OCI-M2 (cell line): ENCODE data around the gene ING2.
A peak's percentile ranks its signal among the peaks of the same experiment; 100 is the strongest.

Experiments used
- DNase-seq: peaks from one replicate; lab custom pipeline; 2025; ENCODE audit not compliant: unreplicated experiment; lab: John Stamatoyannopoulos, UW

Gene ING2

DNA sequence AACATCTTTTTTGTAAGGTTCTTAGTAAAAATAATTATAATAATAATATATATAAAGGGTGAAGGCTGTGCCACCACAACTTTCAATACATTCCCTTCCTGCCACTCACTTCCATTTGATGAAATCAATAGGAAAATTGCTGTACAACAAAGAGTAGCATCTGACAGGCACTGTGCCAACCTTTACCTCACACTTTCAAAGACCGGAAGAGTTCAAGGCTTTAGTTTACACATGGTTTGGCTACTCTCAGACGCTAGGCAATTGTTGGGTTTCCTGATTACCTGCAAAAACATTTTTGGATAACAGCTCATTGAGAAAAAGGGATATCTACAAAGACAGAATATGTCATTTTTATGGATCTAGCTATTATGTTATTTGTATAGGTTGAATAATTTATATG lies 5.5 kb upstream of the ING2 start:
- DNase-seq: no peak

DNA sequence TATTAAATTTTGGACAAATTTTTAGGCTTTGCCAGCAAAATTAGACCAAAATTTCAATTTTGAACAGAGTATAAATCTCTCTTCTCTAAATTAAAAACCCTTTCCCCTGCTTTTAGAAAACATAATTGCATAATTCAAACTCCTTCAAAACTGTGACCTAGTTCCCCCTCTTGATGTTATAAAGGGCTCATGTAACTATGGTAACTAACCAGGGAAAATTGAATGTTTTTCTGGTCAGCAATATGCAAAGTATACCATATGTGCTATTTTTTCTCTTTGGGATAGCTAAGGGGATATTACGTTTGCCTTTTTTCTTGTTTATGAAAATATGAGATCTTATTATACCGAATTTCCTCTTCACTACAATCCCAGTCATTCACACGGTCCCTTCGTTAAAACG lies 5.1 kb upstream of the ING2 start:
- DNase-seq: no peak

DNA sequence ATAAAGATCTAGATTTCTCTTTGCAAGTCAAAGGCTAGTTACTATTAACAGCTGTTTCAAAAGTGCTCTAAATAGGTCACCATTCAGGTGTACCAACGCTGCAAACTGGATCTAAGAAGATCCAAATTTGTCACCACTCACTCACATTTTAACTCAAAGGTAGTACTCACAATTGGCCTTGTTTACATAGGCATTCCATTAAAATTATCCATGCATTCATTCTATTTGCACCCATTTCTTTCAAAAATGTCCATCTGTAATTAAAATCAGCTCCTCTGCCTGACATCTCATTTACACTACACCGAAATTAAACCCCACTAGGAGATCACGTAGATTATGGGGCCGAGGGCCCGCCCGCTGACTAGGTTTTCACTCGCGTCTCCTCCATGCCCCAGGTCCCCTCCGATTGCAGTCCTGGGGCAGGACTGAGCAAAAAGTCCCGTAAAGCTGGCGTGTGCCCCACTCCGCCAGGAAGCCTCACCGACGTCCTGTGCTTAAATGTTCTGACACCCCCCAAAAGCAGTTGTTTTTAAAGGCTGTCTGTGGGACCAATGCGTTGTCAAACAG lies 1.3 kb upstream of the ING2 start:
- no peak for DNase-seq

DNA sequence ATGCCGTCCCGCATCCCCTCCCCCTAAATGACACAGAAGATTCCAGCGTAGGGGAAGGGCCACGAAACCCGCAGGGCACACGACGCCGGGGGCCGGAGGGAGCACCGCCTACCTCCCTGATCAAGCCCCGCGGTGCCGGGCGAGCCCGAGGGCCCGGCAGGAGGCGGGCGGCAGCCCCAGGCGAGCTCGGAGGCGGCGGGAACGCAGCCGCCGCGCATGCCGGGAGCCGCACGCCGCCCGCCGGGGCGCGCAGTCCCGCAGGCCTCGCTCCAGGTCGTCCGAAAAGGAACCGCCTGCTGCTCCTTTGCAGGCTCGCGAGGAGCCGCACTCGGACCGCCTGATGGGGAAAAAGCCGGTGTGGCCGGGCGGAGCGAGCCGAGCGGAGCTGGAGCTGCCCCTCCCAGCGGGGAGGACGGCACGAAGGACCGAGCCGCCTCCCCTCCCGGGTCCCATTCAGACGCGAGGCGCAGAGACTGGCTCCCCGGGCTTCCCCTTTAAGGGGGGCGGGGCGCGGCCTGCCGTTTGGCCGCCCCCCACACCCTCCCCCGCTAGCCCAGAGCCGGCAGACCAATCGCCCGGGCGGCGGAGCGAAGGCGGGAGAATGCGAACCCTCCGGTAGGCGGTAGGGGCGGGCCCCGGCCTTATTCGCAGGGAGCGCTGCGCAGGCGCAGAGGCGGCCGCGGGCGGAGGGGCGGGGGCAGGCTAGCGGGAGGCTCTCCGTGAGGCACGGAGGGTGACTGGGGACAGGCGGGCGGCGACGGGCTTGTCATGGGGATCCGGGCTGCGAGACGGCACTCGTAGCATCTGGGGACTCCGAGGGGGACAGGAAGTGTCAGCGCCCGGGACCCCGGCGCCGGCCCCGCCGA lies 561 bp upstream of the ING2 start:
- DNase-seq: peak; percentile 70

DNA sequence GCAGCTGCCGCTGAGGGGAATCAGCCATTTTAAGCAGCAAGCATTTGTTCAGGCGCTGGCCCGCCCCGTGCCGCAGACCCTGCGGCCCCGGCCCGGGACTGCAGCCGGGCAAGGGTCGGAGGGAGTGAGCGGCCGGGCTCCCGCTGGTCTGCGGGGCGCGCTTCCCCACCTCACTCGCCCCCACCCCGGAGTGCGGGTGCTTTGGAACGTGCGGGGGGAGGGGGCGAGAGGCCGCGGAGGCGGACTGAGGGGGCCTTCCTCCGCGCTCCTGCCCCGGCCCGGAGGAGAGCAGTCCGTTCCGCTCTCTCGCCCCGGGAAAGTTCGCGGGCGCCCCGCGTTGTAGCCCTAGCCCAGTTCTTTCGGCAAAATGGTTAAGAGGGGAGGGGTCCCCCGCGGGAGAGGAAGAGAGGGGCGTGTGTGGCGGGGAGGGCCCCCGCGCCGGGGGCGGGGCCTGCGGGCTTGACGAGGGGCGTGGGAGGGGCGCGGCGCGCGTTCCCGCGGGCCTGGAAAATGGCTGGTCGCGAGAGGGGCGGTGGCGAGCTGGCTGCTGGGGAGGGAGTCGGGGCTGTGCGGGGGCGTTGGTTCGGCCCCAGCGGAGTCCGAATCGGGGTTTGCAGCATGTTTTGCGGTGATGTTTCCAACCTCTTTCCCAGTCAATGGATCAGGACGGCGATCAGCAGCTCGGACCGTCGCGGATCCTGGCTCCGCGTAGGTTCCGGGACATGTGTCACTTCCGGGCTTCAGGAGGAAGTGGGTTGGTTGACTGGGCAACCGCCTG lies 942 bp downstream of the ING2 start:
- DNase-seq: peak; percentile 68

DNA sequence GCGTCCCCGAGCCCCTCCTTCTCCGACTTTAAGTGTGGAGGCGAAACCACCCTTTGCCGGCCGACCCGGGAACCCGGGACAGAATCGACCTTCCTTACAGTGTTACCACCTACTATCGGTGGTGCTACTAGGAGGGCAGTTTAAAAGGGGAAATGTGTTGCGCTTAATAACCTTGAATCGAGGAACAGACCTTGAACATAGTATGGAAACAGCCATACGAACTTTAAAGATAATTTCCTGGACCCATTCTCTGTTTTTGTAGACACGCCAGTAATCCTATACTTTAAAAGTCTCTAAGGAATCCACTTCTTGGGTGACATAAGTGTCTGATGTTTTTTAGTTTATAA lies 1.5 kb downstream of the ING2 start:
- DNase-seq: no peak

DNA sequence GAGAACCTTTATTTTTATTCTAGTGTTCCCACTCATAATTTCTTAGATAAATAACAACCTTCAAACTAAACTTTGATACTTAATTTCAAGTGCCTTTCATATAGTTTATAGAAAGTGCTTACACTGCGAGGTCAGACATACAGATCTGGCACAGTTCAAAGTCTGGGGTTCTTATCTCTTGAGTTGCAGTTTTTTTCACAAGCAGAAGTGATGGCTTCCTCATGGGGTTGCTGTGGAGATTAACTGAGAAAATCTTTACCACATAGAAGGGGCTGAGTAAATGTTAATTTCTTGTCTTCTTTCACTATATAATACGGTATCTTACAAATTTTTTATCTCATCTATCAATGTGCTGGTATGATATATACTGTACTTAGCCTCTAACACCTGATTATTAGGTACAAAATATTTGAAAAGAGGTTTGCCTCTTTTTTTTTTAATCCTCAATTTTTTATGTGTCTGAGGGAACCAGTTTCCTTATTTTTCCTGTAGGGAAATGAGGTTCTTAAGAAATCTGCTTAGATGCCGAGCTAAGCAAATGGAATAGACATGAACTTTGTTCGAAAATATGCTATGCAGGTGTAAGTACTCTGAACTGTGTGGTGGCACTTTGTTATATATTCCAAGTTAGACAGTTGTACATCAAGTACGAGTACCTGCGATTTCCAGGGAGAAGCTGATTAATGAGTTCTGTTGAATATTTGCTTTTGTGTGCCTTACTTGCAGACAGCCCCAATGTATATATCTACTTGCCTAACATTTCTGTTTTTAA lies 3.3 kb downstream of the ING2 start:
- no peak for DNase-seq

DNA sequence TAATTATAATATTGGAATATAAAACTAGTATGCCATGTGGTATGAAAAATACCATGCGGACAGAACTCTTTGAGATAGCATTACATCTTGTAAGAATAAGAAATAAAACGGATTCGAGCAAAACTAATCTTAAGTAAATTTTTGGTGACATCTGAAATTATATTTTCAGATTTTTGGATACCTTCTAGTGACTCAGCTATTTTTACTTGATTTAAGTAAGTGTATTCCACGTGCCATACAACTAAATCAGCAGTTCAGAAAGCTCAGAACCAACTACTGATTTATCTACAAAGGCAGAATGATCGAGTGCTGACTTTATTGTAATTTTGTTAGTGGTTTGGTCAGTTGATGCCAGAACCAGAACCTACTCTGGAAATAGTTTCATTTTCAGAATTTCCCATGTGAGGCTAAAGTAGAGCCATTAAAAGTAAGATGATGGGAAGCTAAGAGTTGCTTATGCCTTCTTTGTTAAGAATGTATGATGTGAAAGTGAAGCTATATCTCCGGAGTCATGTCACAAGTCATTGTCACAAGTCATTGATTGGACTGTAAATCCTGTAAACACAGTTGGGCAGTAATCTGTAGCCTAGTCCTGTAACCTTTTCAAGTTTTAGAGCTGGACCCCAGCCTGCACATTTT lies 4.0 kb downstream of the ING2 start:
- DNase-seq: no peak

DNA sequence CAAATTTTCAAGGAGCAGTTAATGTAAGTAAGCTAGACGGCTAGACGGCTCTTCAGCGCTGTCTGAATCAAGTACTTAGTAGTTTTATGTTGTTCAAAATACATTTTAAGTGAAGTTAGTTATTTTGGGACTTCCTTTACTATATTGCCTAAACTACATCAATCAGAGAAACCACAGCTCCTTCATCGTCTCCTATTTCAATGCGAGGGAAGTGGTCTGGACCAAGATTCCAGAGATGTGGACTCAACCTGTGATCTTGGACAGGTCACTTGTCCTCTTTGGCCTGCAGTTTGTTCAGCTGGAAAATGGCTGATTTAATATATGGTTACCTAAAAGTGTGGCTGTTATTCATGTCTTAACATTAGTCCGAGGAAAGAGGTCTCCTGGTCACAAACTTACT lies 10.6 kb downstream of the ING2 start:
- no peak for DNase-seq

DNA sequence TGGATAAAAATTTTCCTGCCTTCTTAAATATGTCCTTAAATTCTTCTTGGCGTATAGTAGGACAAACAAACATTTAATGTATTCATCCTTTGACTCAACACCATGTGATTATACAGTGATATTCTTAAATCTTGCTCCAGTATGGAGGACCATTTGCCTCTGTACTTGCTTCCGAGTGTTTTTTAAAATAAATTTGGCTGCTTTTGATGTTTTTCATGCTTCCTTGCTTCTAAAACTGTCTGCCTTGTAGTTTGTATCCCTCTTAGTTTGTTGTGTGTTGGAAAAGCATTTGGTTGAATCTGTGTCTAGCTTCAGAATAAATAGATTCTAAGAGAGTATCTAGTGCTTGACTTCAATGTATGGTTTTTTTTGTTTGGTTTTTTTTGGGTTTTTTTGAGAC lies 12.3 kb downstream of the ING2 start:
- DNase-seq: no peak

DNA sequence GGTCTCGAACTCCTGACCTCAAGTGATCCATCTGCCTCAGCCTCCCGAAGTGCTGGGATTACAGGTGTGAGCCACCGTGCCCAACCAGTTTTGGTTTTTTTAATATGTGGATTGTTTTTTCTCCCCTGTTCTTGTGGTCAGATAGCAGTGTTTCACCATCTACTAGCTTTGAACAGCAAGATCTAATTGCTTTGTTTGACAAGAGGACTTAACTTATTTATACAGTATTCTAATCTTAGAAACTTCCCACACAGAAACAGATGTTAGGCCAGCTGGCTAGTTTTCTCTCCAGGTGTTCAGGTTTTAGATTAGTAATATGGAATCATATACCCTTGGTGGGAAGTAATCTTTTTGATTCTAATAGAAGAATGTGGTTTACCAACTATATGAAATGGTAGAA lies 12.9 kb downstream of the ING2 start:
- no peak for DNase-seq

DNA sequence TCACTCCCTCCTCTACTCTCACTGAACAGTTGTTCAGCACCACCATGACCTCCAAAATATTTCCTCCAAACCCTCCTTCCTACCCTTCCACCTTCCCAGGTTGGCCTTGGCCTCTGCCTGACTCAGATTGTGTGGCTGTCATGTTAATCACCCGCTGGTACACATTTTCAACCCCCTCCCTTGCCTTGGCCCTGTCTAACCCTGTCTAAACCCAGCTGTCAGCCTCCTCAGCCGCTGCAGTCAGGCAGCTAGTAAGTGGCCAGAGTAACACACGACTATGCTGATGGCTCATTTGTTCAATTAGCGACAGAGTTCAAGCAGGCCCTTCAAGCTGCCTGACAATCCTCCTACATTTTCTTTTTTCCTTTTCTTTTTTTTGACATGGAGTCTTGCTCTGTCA lies 18.0 kb downstream of the ING2 start:
- no peak for DNase-seq

DNA sequence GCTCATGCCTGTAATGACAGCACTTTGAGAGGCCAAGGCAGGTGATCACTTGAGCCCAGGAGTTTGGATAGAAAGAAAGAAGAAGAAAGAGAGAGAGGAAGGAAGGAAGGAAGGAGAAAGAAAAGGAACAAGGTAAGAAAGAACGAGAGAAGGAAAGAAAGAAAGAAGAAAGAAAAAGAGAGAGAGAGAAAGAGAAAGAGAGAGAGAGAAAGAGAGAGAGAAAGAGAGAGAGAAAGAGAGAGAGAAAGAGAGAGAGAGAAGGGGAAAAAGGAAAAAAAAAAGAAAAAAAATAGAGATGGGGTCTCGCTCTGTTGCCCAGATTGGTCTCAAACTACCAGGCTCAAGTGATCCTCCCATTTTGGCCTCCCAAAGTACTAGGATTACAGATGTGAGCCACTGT lies 22.5 kb downstream of the ING2 start:
- DNase-seq: no peak

DNA sequence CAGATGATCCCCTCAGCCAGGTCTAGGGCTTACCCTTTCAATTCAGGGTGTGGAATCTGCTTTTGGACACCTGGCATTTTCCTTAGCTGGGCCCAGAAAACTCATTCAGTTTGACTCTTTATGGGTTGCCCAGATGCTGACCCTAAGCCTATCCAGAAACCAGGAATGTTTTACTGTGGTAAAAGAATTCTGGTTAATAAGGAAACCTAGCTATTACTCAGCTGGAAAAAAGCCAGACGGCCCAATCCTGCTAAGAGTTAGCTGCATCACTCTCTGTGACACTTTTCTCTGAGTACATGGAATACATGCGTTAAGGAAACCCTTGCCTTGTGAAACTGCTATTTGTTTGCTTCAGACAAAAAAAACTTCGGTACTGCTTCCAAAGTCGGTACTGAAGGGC lies 28.0 kb downstream of the ING2 start:
- no peak for DNase-seq

DNA sequence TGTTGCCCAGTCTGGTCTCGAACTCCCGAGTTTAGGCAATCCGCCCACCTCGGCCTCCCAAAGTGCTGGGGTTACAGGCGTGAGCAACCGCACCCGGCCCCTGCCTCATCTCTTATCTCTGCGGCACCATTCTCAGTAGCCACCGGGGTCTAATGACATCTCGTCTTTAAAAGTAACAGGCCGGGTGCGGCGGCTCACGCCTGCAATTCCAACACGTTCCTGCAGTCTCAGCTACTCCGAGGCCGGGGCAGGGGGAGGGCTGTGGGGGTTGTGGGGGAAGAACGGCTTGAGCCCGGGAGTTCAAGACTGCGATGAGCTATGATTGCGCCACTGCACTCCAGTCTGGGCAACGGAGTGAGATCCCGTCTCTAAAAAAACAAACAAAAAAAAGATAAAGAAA lies 28.8 kb downstream of the ING2 start:
- no peak for DNase-seq

DNA sequence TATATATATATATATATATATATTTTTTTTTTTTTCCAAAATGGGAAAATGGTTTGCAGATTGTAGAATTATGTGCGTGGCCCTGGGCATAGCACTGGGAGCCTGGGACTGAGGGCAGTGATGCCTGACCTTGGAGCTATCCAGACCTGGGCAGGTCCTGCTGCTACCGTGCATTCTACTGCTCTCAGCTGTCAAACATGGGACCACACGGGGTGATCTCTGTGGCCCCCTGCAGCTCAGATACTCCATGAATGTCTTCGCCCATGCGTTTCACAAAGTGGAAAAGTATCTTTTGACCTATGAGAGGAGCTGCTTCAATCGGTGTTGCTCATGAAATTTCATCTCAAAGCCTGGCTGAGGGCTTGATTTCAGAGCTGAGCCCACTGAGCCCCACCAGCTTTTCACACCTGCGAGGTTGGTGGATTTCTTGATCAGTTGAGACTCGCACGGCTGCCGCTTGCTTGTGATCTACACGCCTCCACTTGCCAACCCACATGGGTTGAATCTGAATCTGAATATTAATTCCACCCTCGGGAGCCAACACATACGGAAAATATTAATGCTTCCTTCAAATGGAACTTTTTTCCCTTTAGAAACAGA lies 35.7 kb downstream of the ING2 start:
- DNase-seq: no peak

DNA sequence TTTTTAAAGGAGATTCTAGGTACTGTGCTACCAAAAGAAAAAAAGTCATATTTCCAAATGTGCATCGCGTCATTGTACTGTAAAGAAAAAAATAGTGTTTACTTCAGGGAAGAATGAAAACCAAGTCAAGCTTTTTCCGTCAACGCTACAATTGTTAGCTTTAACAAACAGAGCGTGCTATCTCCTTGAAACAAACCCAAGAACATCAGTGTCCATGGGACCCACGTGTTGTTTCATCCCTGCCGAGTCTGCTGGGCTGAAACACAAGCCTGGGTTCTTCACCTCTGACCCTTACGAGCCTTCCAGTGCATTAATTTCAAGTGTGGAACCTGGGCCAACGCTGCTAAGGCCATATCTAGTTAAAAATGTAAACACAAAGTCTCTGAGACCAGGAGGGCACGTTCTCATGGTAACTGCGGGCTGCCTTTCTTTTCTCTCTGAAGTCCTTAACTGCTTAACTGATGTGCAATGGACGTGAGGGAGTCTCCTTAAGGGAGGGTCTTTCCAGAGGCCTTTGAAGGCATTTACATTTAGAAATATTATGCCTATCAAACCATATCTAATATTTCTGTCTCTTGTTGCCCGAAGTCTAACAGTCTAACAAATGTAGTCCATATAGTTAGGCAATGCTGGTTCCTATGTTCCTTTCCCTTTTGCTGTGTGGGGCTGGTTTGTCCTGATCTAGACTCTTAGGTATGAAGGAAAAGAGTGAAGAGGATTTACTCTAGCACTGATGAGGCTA lies 36.3 kb downstream of the ING2 start:
- no peak for DNase-seq

DNA sequence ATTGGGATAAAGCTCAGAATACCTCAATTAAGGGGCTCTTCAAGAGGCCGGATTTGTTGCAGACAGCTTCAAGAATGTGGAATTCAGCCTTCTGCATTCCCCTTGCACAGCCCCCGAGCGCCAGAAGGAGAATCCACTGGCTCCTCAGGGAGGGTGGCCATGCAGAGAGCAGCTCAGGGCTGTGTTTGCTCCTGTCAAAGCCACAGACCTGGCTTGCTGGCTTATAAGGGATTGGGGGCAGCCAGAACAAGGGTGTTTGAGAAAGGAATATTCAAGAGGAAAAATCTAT lies 36.8 kb downstream of the ING2 start:
- DNase-seq: no peak

DNA sequence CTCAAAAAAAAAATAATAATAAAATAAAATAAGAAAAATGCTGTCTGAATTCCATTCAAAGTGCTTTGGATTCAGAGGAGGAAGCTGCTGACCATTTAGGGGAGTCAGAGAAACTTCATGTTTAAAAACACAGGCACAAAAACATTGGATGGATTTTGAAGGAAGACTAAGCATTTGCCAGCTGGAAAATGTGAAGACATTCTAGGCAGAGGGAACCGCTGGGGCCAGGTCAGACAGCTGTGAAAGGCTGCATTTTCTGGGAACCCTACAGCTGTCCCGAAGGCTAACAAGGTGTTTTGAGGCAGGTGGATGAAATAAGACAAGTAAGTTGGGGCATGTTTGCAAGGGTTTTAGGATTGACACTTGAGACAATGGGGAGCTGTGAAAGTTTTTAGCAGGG lies 38.6 kb downstream of the ING2 start:
- no peak for DNase-seq

DNA sequence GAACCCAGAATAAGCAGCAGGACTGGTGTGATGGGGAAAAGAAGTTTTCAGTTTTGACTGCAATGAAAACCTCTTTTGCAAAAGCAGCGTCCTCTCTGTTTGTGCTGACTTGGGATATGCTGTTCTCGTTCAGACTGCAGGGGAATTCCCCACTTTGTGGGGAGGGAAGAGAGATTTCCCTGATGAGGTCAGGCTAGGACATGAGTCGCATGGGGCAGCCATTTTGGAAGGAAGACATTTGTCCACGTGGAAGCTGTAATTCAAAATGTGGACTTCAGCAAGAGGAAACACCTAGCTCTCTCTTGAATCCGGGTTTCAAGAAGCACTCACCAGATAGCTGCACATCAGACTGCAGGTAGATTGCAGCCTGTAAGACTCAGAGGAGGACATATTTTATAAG lies 39.3 kb downstream of the ING2 start:
- no peak for DNase-seq
